HG03280 (cell line): ENCODE results near the gene PPP2R2C.
A peak's percentile ranks its signal among the peaks of the same experiment; 100 is the strongest.

Source experiments
- ATAC-seq: cut with Tn5 transposase; IDR thresholded peaks from one replicate; pipeline ENCODE4 v1.9.1; 2021; ENCODE audit warnings: mild to moderate bottlenecking, moderate library complexity; ENCODE audit not compliant: unreplicated experiment

The PPP2R2C gene

DNA sequence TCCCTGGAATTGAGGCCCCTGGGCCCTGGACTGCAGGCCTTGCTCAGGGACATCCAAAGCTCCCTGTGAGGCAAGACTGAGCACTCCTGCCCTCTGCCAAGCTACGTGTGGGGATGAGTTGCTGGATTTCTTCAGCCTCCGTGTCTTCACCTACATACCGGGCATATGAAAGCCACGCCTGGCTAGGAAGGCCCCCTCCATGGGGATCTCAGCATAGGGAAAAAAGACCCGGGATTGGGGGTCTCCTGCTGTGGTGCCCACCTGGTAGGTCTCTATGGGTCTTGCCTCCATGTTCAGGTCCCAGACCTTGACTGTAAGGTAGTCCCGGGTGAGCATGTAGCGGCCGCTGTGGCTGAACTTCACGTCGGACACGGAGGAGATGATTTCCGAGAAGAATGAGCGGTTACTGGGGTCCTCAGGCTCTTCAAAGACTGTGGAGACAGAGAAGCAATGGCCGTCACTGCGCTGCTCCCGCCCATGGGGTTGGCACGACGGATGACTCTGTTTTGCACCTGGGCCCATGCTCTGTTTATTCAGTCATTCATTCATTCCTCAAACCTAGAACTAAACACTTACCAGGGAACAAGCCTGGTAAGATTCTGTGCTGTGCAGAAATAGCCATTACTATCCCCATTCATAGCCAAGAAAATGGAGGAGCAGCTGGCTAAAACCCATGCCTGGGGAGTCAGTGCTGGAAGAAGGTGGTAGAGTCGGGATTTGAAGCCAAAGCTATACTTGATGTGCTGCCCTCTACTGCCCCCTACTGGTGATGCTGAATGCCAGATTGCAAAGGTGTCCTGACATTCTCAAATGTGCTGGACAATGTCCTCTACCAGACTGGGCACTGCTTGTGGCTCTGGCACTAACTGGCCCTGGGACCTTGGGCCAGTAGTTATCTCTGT lies 138.9 kb downstream of the PPP2R2C start:
- ATAC-seq: no peak

- no peak for ATAC-seq
Observed at GRCh38 chr4:6332669-6333050, 139.8 kb downstream of the PPP2R2C start.

- no peak for ATAC-seq
Observed at GRCh38 chr4:6332042-6332668, 140.3 kb downstream of the PPP2R2C start.

GRCh38 chr4:6331468-6331867 lies 140.9 kb downstream of the PPP2R2C start:
- no peak for ATAC-seq

DNA sequence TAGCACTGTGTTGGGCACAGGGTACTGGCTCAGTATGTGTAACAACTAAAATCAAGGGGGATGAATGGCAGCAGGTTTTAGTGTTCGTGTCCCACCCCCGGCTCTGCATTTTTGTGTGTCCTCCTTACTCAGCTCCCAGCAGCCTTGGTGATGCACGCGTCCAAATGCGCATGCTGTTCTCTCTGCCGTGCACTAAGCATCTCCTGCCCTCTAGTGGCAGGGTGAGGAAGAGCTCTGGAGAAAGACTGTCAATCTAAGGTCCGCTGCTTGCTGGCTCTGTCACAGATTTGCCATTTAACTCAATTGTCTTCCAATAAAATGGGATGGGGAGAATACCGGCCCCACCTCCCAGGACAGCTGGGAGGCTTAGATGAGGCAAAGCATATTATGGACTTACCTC lies 141.4 kb downstream of the PPP2R2C start:
- no peak for ATAC-seq

DNA sequence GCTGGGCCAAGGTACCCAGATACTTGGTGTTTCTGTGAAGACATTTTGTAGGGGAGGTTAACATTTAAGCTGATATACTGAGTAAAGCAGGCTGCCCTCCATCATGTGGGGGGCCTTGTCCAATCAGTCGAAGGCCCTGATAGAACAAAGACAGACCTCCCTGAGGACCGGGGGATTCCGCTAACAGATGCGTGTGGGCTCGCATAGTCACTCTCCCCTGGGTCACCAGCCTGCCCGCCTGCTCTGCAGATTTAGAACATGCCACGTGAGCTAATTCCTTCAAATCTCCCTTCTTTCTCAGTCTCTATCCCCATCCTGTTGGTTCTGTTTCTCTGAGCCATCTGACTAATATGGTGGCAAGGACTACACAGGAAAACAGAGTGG lies 142.0 kb downstream of the PPP2R2C start:
- no peak for ATAC-seq

DNA sequence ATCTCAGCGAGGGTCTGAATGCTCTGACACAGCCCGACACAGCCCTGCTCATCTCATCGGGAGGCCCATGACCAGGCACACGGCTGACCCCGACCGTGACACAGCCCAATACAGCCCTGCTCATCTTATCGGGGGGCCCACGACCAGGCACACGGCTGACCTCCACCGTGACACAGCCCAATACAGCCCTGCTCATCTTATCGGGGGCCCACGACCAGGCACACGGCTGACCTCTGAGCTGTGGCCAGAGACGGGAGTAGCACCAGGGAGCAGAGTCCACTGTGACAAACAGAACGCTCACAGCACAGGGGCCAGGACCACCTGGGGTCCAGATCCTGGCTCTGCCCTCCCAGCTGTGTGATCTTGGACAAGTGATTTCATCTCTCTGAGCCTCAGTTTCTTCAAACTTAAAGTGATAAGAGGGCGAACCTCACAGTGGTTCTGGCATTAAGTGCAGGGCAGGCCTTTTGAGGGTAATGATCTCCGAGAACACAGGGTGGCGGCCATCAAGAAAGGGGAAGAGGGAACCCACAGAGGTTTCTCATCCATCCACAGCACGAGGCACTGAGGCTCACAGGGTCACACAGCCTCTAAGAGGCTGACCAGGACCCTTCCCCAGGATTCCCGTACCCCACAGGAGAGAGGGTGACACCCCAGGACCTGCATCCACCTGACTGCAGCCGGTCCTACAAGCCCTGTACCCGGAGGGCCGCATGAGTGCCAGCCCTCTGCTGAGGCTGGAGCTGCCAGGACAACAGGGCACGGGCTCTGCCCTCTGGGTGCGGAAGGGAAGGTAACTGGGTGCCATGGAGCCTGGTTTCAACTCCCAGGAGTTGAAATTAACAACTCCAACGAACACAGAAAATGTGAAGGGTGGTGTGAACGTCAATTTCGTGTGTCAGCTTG lies 142.7 kb downstream of the PPP2R2C start:
- no peak for ATAC-seq

GRCh38 chr4:6328526-6328925 lies 143.9 kb downstream of the PPP2R2C start:
- no peak for ATAC-seq

GRCh38 chr4:6327220-6327917 lies 145.0 kb downstream of the PPP2R2C start:
- ATAC-seq: peak; percentile 66

- ATAC-seq: no peak
Observed at GRCh38 chr4:6326312-6327060, 145.9 kb downstream of the PPP2R2C start.

GRCh38 chr4:6325788-6326290 lies 146.6 kb downstream of the PPP2R2C start:
- ATAC-seq: no peak

- no peak for ATAC-seq
Observed at GRCh38 chr4:6324999-6325787, 147.2 kb downstream of the PPP2R2C start.

DNA sequence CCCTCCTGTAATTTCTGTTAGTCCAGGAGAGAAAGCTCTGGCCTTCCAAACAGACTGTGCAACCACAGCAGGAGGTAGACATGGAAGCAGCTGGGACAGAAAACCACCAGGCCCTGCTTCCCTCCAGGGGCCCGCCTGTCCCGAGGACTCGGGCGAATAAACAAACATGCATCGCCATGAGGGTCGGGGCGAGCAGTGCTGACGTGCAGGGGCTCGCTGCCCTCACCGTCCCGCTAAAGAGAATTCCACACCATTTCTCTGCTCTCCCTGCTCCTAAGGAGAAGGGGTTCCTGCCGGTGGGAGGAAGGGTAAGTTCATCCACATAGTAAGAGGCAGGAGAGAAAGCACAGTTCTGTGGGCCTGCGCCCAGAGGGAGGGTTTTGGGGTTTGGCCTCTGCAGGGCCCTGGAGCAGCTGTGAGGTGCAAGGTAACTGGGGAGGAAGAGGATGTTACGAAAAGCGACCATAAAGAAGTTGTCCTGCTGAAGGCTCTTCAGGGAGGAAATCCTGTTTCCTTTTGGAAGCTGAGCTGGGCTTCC lies 147.9 kb downstream of the PPP2R2C start:
- no peak for ATAC-seq

- no peak for ATAC-seq
Observed at GRCh38 chr4:6322761-6323566, 149.4 kb downstream of the PPP2R2C start.

- ATAC-seq: no peak
Observed at GRCh38 chr4:6322067-6322760, 150.2 kb downstream of the PPP2R2C start.

GRCh38 chr4:6321361-6321760 lies 151.1 kb downstream of the PPP2R2C start:
- no peak for ATAC-seq

DNA sequence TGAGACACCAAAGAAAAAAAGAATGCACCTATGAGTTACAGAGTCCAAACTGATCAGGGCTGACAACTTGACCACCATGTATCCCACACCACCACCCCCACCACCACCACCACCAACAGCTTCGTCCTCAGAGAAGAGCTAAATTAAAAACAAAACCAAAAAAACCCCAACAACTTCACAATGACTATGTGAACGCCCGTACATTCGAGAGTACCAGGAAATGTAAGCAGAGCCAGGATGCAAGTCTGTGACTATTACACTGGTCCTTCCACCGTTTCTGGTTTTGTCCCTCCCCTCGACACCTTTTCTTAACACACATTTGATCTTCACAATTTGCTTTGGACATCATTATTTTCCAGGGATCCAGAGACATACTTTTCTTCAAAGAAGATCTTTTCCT lies 151.8 kb downstream of the PPP2R2C start:
- no peak for ATAC-seq
